ENCODE measurements around the gene AKNAD1. TPM values are rescaled to one million over a fixed set of nuclear protein-coding genes. Genes with fewer than 3 reads are reported as not detected.

The AKNAD1 gene
- total RNA-seq, 1 donor from 2014 or later, result 0.70 TPM

GRCh38 chr1:108878160-108878469 lies 21.2 kb upstream of the AKNAD1 start:
- no peaks in the 10 kb centered on the region for H3K36me3 Mint-ChIP-seq (ENCODE audit: unreplicated experiment)
- no peaks in the 10 kb centered on the region for H3K9me3 Mint-ChIP-seq (ENCODE audit: unreplicated experiment)
- peak overlapping the region; percentile 92 for H3K27ac Mint-ChIP-seq (ENCODE audit: unreplicated experiment)
- TF ChIP-seq CTCF (IDR thresholded peaks at IDR 0.05), result no peak
- no peaks in the 10 kb centered on the region for H3K27me3 Mint-ChIP-seq (ENCODE audit: unreplicated experiment)
- no peak for DNase-seq (ENCODE audit: extremely low spot score, unreplicated experiment)
- peak overlapping the region; percentile 93 for H3K4me3 Mint-ChIP-seq (ENCODE audit: unreplicated experiment)
- peaks cover 46% of the 10 kb centered on the region for H3K4me1 Mint-ChIP-seq (ENCODE audit: unreplicated experiment)

DNA sequence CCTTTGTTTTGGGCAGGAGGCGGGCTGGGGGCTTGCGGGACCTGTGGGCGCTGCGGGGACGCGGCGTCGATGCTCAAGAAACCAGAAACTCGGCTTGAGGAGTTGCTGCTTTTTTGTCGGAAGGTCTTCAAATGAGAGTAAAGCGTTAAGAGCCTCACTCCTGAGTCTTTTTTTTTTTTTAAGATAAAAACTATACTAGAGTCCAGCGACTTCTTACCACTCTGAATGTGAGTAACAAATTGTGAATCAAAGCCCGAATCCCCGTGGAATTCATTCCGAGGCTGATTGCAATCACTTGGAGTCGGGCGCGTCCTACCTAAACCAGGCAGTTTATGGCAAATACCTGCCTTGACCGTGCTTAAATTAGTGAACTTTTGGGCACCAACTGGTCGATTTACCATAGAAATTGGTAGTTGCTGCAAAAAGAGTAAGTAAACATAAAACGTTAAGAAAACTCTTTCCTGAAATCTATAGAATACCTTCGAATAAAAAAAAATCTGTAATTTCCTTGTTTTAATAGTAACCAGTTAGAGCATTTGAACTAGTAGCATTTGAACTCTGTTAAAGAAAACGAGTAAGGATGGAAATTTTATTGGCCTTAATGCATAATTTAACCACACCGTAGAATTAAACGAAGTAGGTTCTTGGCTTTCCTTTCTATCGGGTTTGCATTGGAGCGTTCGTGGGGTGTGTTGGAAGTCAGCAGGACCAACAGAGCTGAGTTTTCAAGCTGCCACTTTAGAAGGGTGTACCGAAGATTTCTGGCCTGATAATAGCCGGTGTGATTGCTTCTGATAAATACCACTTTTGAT lies 20.7 kb upstream of the AKNAD1 start:
- Mint-ChIP-seq H3K27ac (ENCODE audit: unreplicated experiment) (peak overlapping the region; percentile 92), H3K4me3 (ENCODE audit: unreplicated experiment) (peak overlapping the region; percentile 93), H3K27me3 (ENCODE audit: unreplicated experiment) (no peaks in the 10 kb centered on the region), H3K4me1 (ENCODE audit: unreplicated experiment) (peaks cover 42% of the 10 kb centered on the region), H3K9me3 (ENCODE audit: unreplicated experiment) (no peaks in the 10 kb centered on the region), H3K36me3 (ENCODE audit: unreplicated experiment) (no peaks in the 10 kb centered on the region)
- no peak for TF ChIP-seq CTCF (IDR thresholded peaks at IDR 0.05)
- DNase-seq (ENCODE audit: extremely low spot score, unreplicated experiment), result no peak

DNA sequence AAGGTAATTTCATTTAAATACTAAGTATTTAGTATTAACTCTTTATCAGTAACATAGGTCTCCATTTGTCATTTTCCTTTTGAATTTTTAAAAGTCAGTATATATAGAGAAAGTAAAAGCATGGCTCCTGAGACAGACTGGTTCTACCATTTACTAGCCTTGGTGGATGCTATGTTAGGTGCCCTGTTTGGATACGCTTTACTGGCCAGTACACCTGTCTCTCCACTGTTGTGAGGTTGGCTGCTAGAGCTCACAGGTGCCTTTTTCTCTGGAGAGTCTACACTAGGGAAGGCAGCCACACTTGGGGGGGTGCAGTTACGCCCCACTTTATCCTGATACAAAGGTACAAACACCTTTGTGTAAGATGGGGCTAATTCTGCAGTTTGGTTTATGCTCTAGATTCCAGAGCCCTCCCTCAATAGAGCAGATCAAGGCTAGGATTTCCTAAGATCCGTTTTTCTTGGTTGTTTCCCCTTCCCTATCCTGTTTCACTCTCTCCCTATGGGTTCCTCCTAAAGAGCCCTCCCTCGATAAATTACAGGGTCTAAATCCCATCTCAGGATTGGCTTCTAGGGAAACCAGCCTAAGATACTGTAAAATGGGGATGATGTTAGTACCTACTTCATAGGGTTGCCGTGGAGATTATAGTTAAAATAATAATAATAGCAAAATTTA lies 14.3 kb upstream of the AKNAD1 start:
- H3K36me3 Mint-ChIP-seq (ENCODE audit: unreplicated experiment), result no peaks in the 10 kb centered on the region
- TF ChIP-seq CTCF (IDR thresholded peaks at IDR 0.05), result no peak
- H3K9me3 Mint-ChIP-seq (ENCODE audit: unreplicated experiment), result no peaks in the 10 kb centered on the region
- no peaks in the 10 kb centered on the region for H3K27me3 Mint-ChIP-seq (ENCODE audit: unreplicated experiment)
- no peak overlapping the region for H3K4me3 Mint-ChIP-seq (ENCODE audit: unreplicated experiment)
- DNase-seq (ENCODE audit: extremely low spot score, unreplicated experiment), result no peak
- no peak overlapping the region for H3K27ac Mint-ChIP-seq (ENCODE audit: unreplicated experiment)
- no peaks in the 10 kb centered on the region for H3K4me1 Mint-ChIP-seq (ENCODE audit: unreplicated experiment)

DNA sequence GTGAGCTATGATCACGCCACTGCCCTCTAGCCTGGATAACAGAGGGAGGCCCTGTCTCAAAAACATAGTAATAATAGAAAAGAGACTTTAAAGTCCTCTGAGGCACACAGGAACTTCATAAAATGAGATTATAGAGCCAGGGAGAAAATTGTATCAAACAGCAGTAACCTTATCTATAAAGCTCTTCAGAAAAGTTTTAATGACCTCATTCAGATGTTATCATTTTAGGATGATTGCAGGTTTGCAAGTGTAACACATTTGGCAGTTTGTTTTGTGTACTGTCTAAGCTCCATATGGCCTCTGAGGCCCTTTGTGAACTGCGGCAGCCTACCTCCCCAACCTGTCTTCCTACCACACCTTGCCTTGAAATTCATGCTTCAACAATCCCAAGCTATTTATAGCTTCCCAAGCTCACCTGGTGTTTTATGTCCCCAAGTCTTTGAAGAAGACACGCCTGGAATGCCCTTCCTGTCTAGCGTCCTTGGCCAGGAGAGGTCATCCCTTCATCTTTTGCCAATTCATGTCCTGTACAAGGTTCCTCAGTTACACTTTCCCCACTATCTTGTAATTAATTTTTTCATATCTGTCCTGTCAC lies 8.5 kb upstream of the AKNAD1 start:
- TF ChIP-seq CTCF (IDR thresholded peaks at IDR 0.05), result no peak
- Mint-ChIP-seq H3K27ac (ENCODE audit: unreplicated experiment) (no peak overlapping the region), H3K4me3 (ENCODE audit: unreplicated experiment) (no peak overlapping the region), H3K9me3 (ENCODE audit: unreplicated experiment) (no peaks in the 10 kb centered on the region), H3K4me1 (ENCODE audit: unreplicated experiment) (no peaks in the 10 kb centered on the region), H3K27me3 (ENCODE audit: unreplicated experiment) (no peaks in the 10 kb centered on the region), H3K36me3 (ENCODE audit: unreplicated experiment) (no peaks in the 10 kb centered on the region)
- no peak for DNase-seq (ENCODE audit: extremely low spot score, unreplicated experiment)

DNA sequence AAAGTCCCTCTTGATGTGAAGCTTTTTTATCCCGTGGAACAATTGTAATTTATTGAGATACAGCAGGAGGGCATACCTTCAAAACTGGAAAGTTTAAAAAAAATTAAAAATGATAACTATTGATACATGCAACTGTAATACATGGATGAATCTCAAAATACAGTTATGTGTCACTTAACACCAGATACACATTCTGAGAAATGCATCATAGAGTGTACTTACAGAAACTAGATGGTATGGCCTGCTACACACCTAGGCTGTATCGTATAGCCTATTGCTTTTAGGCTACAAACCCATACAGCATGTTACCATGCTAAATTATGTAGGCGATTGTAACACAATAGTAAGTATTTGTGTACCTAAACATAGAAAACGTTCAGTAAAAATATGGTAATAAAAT lies 7.1 kb upstream of the AKNAD1 start:
- H3K27me3 Mint-ChIP-seq (ENCODE audit: unreplicated experiment), result no peaks in the 10 kb centered on the region
- no peaks in the 10 kb centered on the region for H3K9me3 Mint-ChIP-seq (ENCODE audit: unreplicated experiment)
- no peak overlapping the region for H3K4me3 Mint-ChIP-seq (ENCODE audit: unreplicated experiment)
- TF ChIP-seq CTCF (IDR thresholded peaks at IDR 0.05), result no peak
- no peak overlapping the region for H3K27ac Mint-ChIP-seq (ENCODE audit: unreplicated experiment)
- no peaks in the 10 kb centered on the region for H3K4me1 Mint-ChIP-seq (ENCODE audit: unreplicated experiment)
- DNase-seq (ENCODE audit: extremely low spot score, unreplicated experiment), result no peak
- no peaks in the 10 kb centered on the region for H3K36me3 Mint-ChIP-seq (ENCODE audit: unreplicated experiment)
